K562 (cell line): Measurements from ENCODE around the gene MED20. TPM values are rescaled to one million over a fixed set of nuclear protein-coding genes. Genes with fewer than 3 reads are reported as not detected.

Source experiments
- CEBPZ ChIP-seq: fragments of 150-350 bp; IDR thresholded peaks from 2 replicates; pipeline ENCODE4 v1.6.1; 2014; ENCODE audit warnings: low read depth, mild to moderate bottlenecking, low read length, borderline replicate concordance
- CHD4 ChIP-seq: fragments of 200-600 bp; sonication (generic); IDR thresholded peaks from 3 replicates; pipeline ENCODE4 v1.6.1; 2012; ENCODE audit warnings: low read depth, mild to moderate bottlenecking, mixed read lengths, low read length, inconsistent platforms; ENCODE audit not compliant: insufficient read depth, insufficient replicate concordance, poor library complexity, severe bottlenecking
- ETV1 ChIP-seq: fragments of 450-650 bp; conservative IDR thresholded peaks from 2 replicates; pipeline ENCODE4 v1.6.1; 2016; ENCODE audit warnings: missing genetic modification characterization, control low read depth, low read depth, missing compliant biosample characterization
- GTF2B ChIP-seq: IDR thresholded peaks from 2 replicates; pipeline ENCODE4 v1.6.1; 2011; ENCODE audit not compliant: insufficient read length; ENCODE audit errors: extremely low read depth
- KDM1A ChIP-seq, 2 experiments: fragments of 450-650 bp; IDR thresholded peaks; 2 replicates each; pipeline ENCODE4 v1.6.1; 2016; ENCODE audit warnings: mild to moderate bottlenecking in 2 of 2
- MCM7 ChIP-seq, 2 experiments: fragments of 450-650 bp; IDR thresholded peaks; 2 replicates each; pipeline ENCODE4 v1.6.1; 2016 to 2018
- NRF1 ChIP-seq, 2 experiments: fragments of 450-650 bp; IDR thresholded peaks in 1 of 2; conservative IDR thresholded peaks in 1 of 2; 2 replicates each; pipeline ENCODE4 v1.6.1; 2014; ENCODE audit warnings: mild to moderate bottlenecking in 2 of 2
- PHB ChIP-seq: fragments of 250-450 bp; sonication (Bioruptor Pico); IDR thresholded peaks from 2 replicates; pipeline ENCODE4 v1.5.0; 2021
- PHF20 ChIP-seq: fragments of 450-650 bp; IDR thresholded peaks from 2 replicates; pipeline ENCODE4 v1.6.1; 2018; ENCODE audit not compliant: partially characterized antibody
- POLR2G ChIP-seq: fragments of 200-400 bp; formaldehyde crosslinking; IDR thresholded peaks from 2 replicates; pipeline ENCODE4 v1.6.1; 2017; ENCODE audit warnings: low read depth, mild to moderate bottlenecking, antibody characterized with exemption, low read length, moderate library complexity
- PYGO2 ChIP-seq: fragments of 450-650 bp; IDR thresholded peaks from 2 replicates; pipeline ENCODE4 v1.6.1; 2016; ENCODE audit warnings: mild to moderate bottlenecking, missing genetic modification characterization, moderate library complexity, missing compliant biosample characterization
- RCOR1 ChIP-seq, 2 experiments: IDR thresholded peaks; 2 replicates each; pipeline ENCODE4 v1.6.1; 2012; ENCODE audit warnings: low read depth in 2 of 2, low read length in 2 of 2, borderline replicate concordance in 1 of 2, improper control_type of control experiment in 1 of 2
- SMARCC2 ChIP-seq: fragments of 450-650 bp; IDR thresholded peaks from 2 replicates; pipeline ENCODE4 v1.6.1; 2017; ENCODE audit warnings: antibody characterized with exemption, moderate library complexity, mild to moderate bottlenecking, low read depth
- TAF9B ChIP-seq: fragments of 450-650 bp; IDR thresholded peaks from 2 replicates; pipeline ENCODE4 v1.6.1; 2018; ENCODE audit warnings: mild to moderate bottlenecking; ENCODE audit not compliant: partially characterized antibody
- TEAD4 ChIP-seq, 2 experiments: sonication (generic) in 1 of 2; formaldehyde crosslinking in 1 of 2; IDR thresholded peaks; 2 replicates each; pipeline versions ENCODE4 v1.6.1 to v1.8.0; 2012 to 2022; ENCODE audit warnings: borderline replicate concordance in 1 of 2, inconsistent platforms in 1 of 2, low read length in 1 of 2, mild to moderate bottlenecking in 1 of 2, missing genetic modification reagents in 1 of 2
- USF2 ChIP-seq: sonication (generic); formaldehyde crosslinking; IDR thresholded peaks from 2 replicates; pipeline ENCODE4 v1.5.0; 2020; ENCODE audit warnings: missing genetic modification reagents
- XRCC4 ChIP-seq: IDR thresholded peaks from one replicate; pipeline ENCODE4 v1.6.1; 2011; ENCODE audit not compliant: insufficient read depth, insufficient read length; ENCODE audit errors: extremely low read depth
- ZFPM2 ChIP-seq: fragments of 250-450 bp; sonication (Bioruptor Pico); IDR thresholded peaks from 2 replicates; pipeline ENCODE4 v1.5.1; 2022; ENCODE audit warnings: mild to moderate bottlenecking
- ZNF696 ChIP-seq: fragments of 250-450 bp; sonication (Bioruptor Pico); conservative IDR thresholded peaks from 2 replicates; pipeline ENCODE4 v1.4.0; 2020; ENCODE audit warnings: mild to moderate bottlenecking, moderate library complexity
- ZNF699 ChIP-seq: fragments of 250-450 bp; sonication (Bioruptor Pico); IDR thresholded peaks from 2 replicates; pipeline ENCODE4 v1.8.0; 2021; ENCODE audit warnings: mild to moderate bottlenecking, moderate library complexity; ENCODE audit not compliant: insufficient replicate concordance
- polyA plus RNA-seq, 8 experiments: library from polyadenylated mRNA; depleted of rRNA in 4 of 8; stranded (reverse) in 5 of 8; unstranded in 3 of 8; fragments of >200 nt; fragmentation: Nextera tagmentation in 2 of 8; fragmentation: Illumina TruSeq in 1 of 8; extraction: Ambion mirVana in 2 of 8; extraction: Trizol in 1 of 8; gene quantifications; 2 replicates each; pipeline versions ENCODE4 v1.2.1 to v1.2.3, GENCODE V29; 2011 to 2014; ENCODE audit warnings: inconsistent platforms in 1 of 8, missing spikeins in 1 of 8
- total RNA-seq, 7 experiments: library from RNA; depleted of rRNA in 6 of 7; stranded (reverse); fragments of >200 nt in 6 of 7; fragmentation: Illumina TruSeq in 2 of 7; extraction: Trizol in 2 of 7; gene quantifications; 2 replicates each; pipeline versions ENCODE4 v1.2.1 to v1.2.3, GENCODE V29; 2011 to 2021; ENCODE audit warnings: low replicate concordance in 1 of 7
- TF ChIP-seq, protein P1 (sequence below): IDR thresholded peaks from 2 replicates; pipeline ENCODE4 v1.6.1; 2014; ENCODE audit warnings: antibody characterized with exemption

The MED20 gene
- total and polyA plus RNA-seq, 9 of the 15 experiments (the other 6 are each of a cell fraction or from before 2014, with no cell fraction given), result 27.3 to 80.9 (median 46.0) TPM

DNA sequence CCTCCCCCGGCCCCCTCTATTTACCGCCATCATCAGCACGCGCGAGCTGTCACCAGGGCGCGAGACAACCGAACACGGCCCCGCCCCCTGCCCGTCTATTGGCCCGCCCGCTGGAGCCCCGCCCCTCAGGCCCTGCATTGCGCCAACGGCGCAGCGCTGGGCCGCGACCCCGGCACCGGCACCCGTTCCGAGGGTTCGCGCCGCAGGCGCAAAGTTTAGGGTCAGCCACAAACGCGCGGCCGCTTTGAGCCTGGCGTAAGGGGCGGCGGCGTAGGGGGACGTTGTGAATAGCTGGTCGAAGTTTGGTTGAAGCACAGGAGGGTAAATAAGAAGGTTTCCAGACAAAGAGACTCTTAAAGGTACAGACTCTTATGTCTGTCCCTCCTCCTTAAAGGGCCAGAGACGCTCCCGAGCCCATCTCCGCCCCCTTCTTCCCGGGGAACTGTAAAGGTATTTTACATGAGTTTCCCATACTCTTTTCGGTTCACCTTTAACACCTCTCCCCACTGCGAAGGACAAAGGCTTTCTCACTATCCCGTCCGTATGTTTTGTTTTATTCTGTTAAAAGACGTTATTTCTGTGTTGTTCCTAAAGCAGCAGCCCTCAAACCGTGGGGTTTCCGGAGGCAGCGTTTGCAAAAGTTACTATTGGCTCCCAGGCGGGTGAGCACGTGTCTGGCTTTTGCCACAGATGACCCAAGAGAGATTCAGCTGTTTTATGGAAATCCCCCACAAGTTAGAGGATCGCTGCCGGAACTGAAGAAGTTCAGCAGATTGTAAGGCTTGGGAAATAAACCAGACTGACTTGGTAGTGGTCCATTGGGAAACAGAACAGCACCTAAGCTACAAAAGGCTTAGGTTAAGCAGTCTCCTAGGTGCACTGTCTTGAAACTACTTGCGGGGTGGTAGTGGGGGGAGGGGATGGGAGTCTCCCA lies 25.4 kb downstream of the MED20 start, which contains the start of gene USP49 (continued):
- peak; percentile 68 for TF ChIP-seq ETV1
- TF ChIP-seq RCOR1 (IDR thresholded peaks at IDR 0.05; ENCODE audit: borderline replicate concordance in 1 of 2, low read depth in 2 of 2, low read length in 2 of 2), result no peak
- TF ChIP-seq MCM7 (IDR thresholded peaks at IDR 0.05), result no peak
- no peak for TF ChIP-seq KDM1A (IDR thresholded peaks at IDR 0.05)
- no peak for TF ChIP-seq PYGO2 (tag)
- peak; percentile 85 for TF ChIP-seq TAF9B
- TF ChIP-seq CHD4, result no peak
- TF ChIP-seq USF2 (CRISPR knock-in tag), result peak; percentile 56
- no peak for TF ChIP-seq ZNF699 (CRISPR knock-in tag)
- peak; percentile 83 to 85 for TF ChIP-seq NRF1 (conservative IDR thresholded peaks at IDR 0.05 in 1 of 2, IDR thresholded peaks at IDR 0.05 in 1 of 2)
- TF ChIP-seq SMARCC2, result no peak
- TF ChIP-seq TEAD4 (IDR thresholded peaks at IDR 0.05; ENCODE audit: low read length), result 0 out of 2 replicates have a peak, but pooled peaks have one; percentile 20
- no peak for TF ChIP-seq TEAD4 (CRISPR knock-in tag; IDR thresholded peaks at IDR 0.05; ENCODE audit: borderline replicate concordance)
- no peak for TF ChIP-seq GTF2B
- no peak for TF ChIP-seq ZNF696
- TF ChIP-seq XRCC4, result no peak
- no peak for TF ChIP-seq PHF20
- no peak for TF ChIP-seq PHB (CRISPR knock-in tag)
- peak; percentile 90 for TF ChIP-seq POLR2G
- no peak for TF ChIP-seq CEBPZ
- no peak for TF ChIP-seq ZFPM2
- TF ChIP-seq, protein P1, sequence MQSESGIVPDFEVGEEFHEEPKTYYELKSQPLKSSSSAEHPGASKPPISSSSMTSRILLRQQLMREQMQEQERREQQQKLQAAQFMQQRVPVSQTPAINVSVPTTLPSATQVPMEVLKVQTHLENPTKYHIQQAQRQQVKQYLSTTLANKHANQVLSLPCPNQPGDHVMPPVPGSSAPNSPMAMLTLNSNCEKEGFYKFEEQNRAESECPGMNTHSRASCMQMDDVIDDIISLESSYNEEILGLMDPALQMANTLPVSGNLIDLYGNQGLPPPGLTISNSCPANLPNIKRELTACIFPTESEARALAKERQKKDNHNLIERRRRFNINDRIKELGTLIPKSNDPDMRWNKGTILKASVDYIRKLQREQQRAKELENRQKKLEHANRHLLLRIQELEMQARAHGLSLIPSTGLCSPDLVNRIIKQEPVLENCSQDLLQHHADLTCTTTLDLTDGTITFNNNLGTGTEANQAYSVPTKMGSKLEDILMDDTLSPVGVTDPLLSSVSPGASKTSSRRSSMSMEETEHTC, result no peak
